Naive thymus-derived CD8-positive, alpha-beta T cell (primary cell): Measurements from ENCODE around the gene CLEC5A. TPM values are rescaled to one million over a fixed set of nuclear protein-coding genes. Genes with fewer than 3 reads are reported as not detected.
"Not testable (repeated sequence)": the region's sequence is repeated elsewhere in the genome, so short reads cannot be mapped to it uniquely, and the experiment has no call there.

Experiments used
- ATAC-seq, 2 donors: fragments of 150-1000 bp; cut with Tn5 transposase in 1 of 2; sonication (Bioruptor Pico), chemical (Tn5 transposase) in 1 of 2; 1 replicate in 1 of 2; 2 replicates in 1 of 2; pipeline ENCODE4 v1.10.0; 2021; ENCODE audit warnings: mild to moderate bottlenecking in 2 of 2, moderate library complexity in 2 of 2
- POLR2A ChIA-PET: fragments of 350-600 bp; sonication (Branson Sonifier 250); formaldehyde crosslinking; loops from one replicate; lab custom pipeline; 2021; ENCODE audit warnings: antibody characterized with exemption; lab: Charles Lee
- DNase-seq, 10 donors: peaks; one replicate each; pipeline versions ENCODE4 v3.0.0 to v3.0.0-alpha.2; 2020 to 2022
- H3K27ac Mint-ChIP-seq, 10 donors: one replicate each; pipeline ENCODE4 v1.8.0; 2020 to 2022; ENCODE audit warnings: mild to moderate bottlenecking in 10 of 10, mixed read lengths in 10 of 10, moderate library complexity in 4 of 10, inconsistent platforms in 1 of 10
- H3K27me3 Mint-ChIP-seq, 5 donors: one replicate each; pipeline ENCODE4 v1.8.0; 2021 to 2022; ENCODE audit warnings: mixed read lengths in 5 of 5
- H3K36me3 Mint-ChIP-seq, 3 donors: one replicate each; pipeline ENCODE4 v1.8.0; 2020 to 2022; ENCODE audit warnings: mixed read lengths in 3 of 3, mild to moderate bottlenecking in 2 of 3, inconsistent platforms in 1 of 3
- H3K4me1 Mint-ChIP-seq, 4 donors: one replicate each; pipeline ENCODE4 v1.8.0; 2021 to 2022; ENCODE audit warnings: mixed read lengths in 4 of 4
- H3K4me3 Mint-ChIP-seq, 10 donors: one replicate each; pipeline ENCODE4 v1.8.0; 2020 to 2022; ENCODE audit warnings: mild to moderate bottlenecking in 10 of 10, mixed read lengths in 10 of 10, moderate library complexity in 6 of 10, inconsistent platforms in 1 of 10
- H3K9me3 Mint-ChIP-seq, 9 donors: one replicate each; pipeline ENCODE4 v1.8.0; 2020 to 2022; ENCODE audit warnings: mixed read lengths in 9 of 9, mild to moderate bottlenecking in 3 of 9, inconsistent platforms in 1 of 9, moderate library complexity in 1 of 9
- polyA plus RNA-seq, 3 donors: library from polyadenylated mRNA; unstranded; fragments of 300-500 nt; fragmentation: Illumina TruSeq; gene quantifications; one replicate each; pipeline ENCODE4 v1.2.3, GENCODE V29; 2021
- total RNA-seq, 8 experiments: library from RNA in 2 of 8; stranded (reverse) in 2 of 8; gene quantifications; one replicate each; pipeline ENCODE4 v1.2.3 and lab custom pipeline; 2021 to 2026

CLEC5A gene
- under 1 TPM; 0.31 to 0.77 TPM for total RNA-seq
- polyA plus RNA-seq, result not detected
- 0 reads per million in 6 experiments for total RNA-seq (lab: John Stamatoyannopoulos, UW)

- POLR2A ChIA-PET, result no interaction called here
- Mint-ChIP-seq H3K9me3 (peaks cover 0 to 9% (median 7%) of the 10 kb centered on the region in 9 donors), H3K36me3 (peaks cover 0 to 7% (median 0%) of the 10 kb centered on the region in 3 donors), H3K27ac (peak within 1 kb of the TSS in 1 of 10 donors; percentile 4), H3K4me1 (peaks cover 0 to 4% (median 0%) of the 10 kb centered on the region in 4 donors), H3K4me3 (no peak within 1 kb of the TSS), H3K27me3 (peaks cover 0 to 9% (median 1%) of the 10 kb centered on the region in 5 donors)
- DNase-seq (no peak), ATAC-seq (no peak)
Measured at GRCh38 chr7:141946796-141947195, at the start of gene CLEC5A. Gene CLEC5A (minus strand): TSS chr7:141946974. CDS start chr7:141946292, 682 bp downstream.

DNA sequence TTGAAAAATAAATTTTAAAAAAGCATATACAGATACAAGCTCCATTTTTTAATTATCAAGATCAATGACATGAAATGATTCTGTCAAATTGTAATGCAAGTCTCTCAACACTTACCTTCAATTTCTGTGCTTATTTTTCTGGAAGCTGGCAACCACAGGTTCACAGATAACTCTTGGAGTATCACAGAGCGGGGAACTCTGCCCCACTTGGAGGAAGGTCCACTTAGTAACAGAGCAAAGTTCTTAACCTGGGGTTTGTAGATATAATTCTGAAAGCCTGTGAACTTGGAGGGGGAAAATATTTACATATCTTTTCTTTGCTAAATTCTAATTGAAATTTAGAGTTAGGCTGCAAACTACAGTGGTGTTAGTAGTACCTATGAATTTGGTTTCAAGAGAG is 46.6 kb upstream of the CLEC5A start:
- H3K9me3 Mint-ChIP-seq, result peaks cover 0 to 3% (median 0%) of the 10 kb centered on the region in 9 donors
- no peak overlapping the region for H3K4me3 Mint-ChIP-seq
- DNase-seq (no peak), ATAC-seq (no peak)
- POLR2A ChIA-PET, result no interaction called here
- H3K4me1 Mint-ChIP-seq, result peaks cover 0 to 6% (median 4%) of the 10 kb centered on the region in 4 donors
- peaks cover 0 to 9% (median 0%) of the 10 kb centered on the region in 3 donors for H3K36me3 Mint-ChIP-seq
- peaks cover 7 to 21% (median 10%) of the 10 kb centered on the region in 5 donors for H3K27me3 Mint-ChIP-seq
- H3K27ac Mint-ChIP-seq, result no peak overlapping the region

GRCh38 chr7:141992688-141993087 is 45.9 kb upstream of the CLEC5A start:
- H3K9me3 Mint-ChIP-seq, result peaks cover 0 to 3% (median 0%) of the 10 kb centered on the region in 9 donors
- H3K4me1 Mint-ChIP-seq, result peaks cover 0 to 6% (median 4%) of the 10 kb centered on the region in 4 donors
- peaks cover 5 to 18% (median 10%) of the 10 kb centered on the region in 5 donors for H3K27me3 Mint-ChIP-seq
- DNase-seq (no peak), ATAC-seq (no peak)
- POLR2A ChIA-PET, result no interaction called here
- no peak overlapping the region for H3K27ac Mint-ChIP-seq
- peaks cover 0 to 9% (median 0%) of the 10 kb centered on the region in 3 donors for H3K36me3 Mint-ChIP-seq
- H3K4me3 Mint-ChIP-seq, result no peak overlapping the region

- Mint-ChIP-seq H3K4me1 (peaks cover 0 to 6% (median 4%) of the 10 kb centered on the region in 4 donors), H3K27me3 (peaks cover 5 to 18% (median 10%) of the 10 kb centered on the region in 5 donors), H3K9me3 (peaks cover 0 to 3% (median 0%) of the 10 kb centered on the region in 9 donors), H3K36me3 (peaks cover 0 to 9% (median 0%) of the 10 kb centered on the region in 3 donors), H3K27ac (no peak overlapping the region), H3K4me3 (no peak overlapping the region)
- DNase-seq (no peak), ATAC-seq (no peak)
- POLR2A ChIA-PET, result no interaction called here
Measured at GRCh38 chr7:141992156-141992555, 45.4 kb upstream of the CLEC5A start.

GRCh38 chr7:141991140-141991539 is 44.4 kb upstream of the CLEC5A start:
- no peak for ATAC-seq
- POLR2A ChIA-PET, result no interaction called here
- peaks cover 0 to 2% (median 0%) of the 10 kb centered on the region in 9 donors for H3K9me3 Mint-ChIP-seq
- no peak overlapping the region for H3K4me3 Mint-ChIP-seq
- DNase-seq, result no peak
- no peak overlapping the region for H3K27ac Mint-ChIP-seq
- peaks cover 0 to 8% (median 5%) of the 10 kb centered on the region in 5 donors for H3K27me3 Mint-ChIP-seq
- H3K36me3 Mint-ChIP-seq, result peaks cover 0 to 5% (median 0%) of the 10 kb centered on the region in 3 donors
- H3K4me1 Mint-ChIP-seq, result peaks cover 0 to 6% (median 5%) of the 10 kb centered on the region in 4 donors

DNA sequence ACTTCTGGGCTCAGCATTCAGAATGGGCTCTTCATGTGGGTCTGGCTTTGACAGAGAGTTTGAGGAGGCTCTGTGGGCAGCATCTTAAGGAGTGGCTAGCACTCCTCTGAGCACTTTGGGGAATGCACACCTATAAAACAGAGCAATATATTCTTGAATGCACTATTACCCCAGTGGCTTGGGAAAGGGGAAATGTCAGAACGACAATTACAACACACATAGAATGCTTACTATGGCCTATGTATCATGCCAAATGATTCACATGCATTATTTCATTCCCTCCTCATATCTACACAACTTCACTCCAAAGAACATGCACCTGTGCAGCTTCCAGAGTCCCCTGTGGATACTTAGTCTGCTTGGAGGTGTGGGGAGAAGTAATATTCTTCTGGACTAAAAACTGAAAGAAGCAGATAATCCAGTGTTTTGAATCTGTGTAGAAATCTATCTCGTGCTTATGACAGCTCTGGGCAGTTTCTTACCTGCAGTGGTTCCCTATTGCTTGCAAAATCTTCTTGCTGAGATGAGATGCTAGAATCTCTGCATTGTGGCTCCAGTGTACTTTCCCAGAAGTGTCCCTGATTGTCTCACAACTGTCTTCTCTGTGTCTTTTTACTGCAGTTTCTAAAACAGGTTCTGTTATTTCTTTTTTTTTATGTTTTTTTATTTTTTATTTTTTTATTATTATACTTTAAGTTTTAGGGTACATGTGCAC is 43.4 kb upstream of the CLEC5A start:
- H3K4me1 Mint-ChIP-seq, result peaks cover 0 to 6% (median 5%) of the 10 kb centered on the region in 4 donors
- DNase-seq (no peak), ATAC-seq (no peak)
- H3K27ac Mint-ChIP-seq, result no peak overlapping the region
- POLR2A ChIA-PET, result no interaction called here
- H3K9me3 Mint-ChIP-seq, result peaks cover 0 to 3% (median 0%) of the 10 kb centered on the region in 9 donors
- peaks cover 0 to 8% (median 5%) of the 10 kb centered on the region in 5 donors for H3K27me3 Mint-ChIP-seq
- no peak overlapping the region for H3K4me3 Mint-ChIP-seq
- peaks cover 0 to 5% (median 0%) of the 10 kb centered on the region in 3 donors for H3K36me3 Mint-ChIP-seq

DNA sequence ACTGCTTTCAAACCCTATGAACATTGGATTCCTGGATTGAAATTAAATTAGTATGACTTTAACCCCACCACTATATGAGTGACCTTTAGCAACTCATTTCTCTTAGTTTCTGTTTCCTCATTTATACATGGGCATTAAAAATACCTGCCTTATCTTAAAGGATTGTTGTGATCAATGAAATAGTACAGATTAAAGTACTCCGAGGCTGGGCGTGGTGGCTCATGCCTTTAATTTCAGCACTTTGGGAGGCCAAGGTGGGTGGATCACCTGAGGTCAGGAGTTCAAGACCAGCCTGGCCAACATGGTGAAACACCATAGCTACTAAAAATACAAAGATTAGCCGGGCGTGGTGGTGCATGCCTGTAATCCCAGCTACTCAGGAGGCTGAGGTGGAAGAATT is 41.0 kb upstream of the CLEC5A start:
- POLR2A ChIA-PET, H3K9me3 Mint-ChIP-seq, H3K27me3 Mint-ChIP-seq, ATAC-seq, DNase-seq, H3K4me3 Mint-ChIP-seq, H3K4me1 Mint-ChIP-seq, H3K36me3 Mint-ChIP-seq: not testable (repeated sequence)
- H3K27ac Mint-ChIP-seq, result peak overlapping the region in 1 of 10 donors; percentile 29

- ATAC-seq (no peak), DNase-seq (no peak)
- no peak overlapping the region for H3K4me3 Mint-ChIP-seq
- no peaks in the 10 kb centered on the region for H3K36me3 Mint-ChIP-seq
- H3K27ac Mint-ChIP-seq, result no peak overlapping the region
- POLR2A ChIA-PET, result no interaction called here
- H3K27me3 Mint-ChIP-seq, result peaks cover 0 to 8% (median 5%) of the 10 kb centered on the region in 5 donors
- H3K9me3 Mint-ChIP-seq, result peaks cover 0 to 2% (median 0%) of the 10 kb centered on the region in 9 donors
- peaks cover 0 to 6% (median 5%) of the 10 kb centered on the region in 4 donors for H3K4me1 Mint-ChIP-seq
Measured at GRCh38 chr7:141986923-141987322, 40.1 kb upstream of the CLEC5A start.

- H3K36me3 Mint-ChIP-seq, H3K27me3 Mint-ChIP-seq, H3K9me3 Mint-ChIP-seq, DNase-seq, H3K4me3 Mint-ChIP-seq, H3K27ac Mint-ChIP-seq, POLR2A ChIA-PET, ATAC-seq, H3K4me1 Mint-ChIP-seq: not testable (repeated sequence)
Measured at GRCh38 chr7:141985926-141986325, 39.2 kb upstream of the CLEC5A start.

DNA sequence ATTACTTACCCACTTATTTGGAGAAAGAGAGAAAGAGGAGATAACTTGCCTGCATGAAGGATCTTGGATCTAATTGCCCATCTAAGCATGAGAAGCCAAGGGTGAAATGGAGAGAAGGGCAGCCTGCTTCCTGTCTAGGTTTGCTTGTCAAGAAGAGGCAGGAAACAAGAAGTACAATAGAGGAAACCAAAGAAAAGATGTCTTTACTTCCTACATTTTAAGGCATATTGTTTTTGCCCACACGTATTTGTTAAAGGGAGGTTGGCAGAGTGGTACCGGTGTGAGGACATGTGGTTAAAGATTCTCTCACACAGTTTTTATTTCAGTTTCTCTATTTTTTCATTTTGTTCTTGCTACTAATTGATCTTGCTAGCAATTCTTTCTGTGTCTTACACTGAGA is 32.8 kb upstream of the CLEC5A start:
- POLR2A ChIA-PET, result no interaction called here
- no peaks in the 10 kb centered on the region for H3K27me3 Mint-ChIP-seq
- peaks cover 0 to 10% (median 0%) of the 10 kb centered on the region in 9 donors for H3K9me3 Mint-ChIP-seq
- no peak overlapping the region for H3K4me3 Mint-ChIP-seq
- peak overlapping the region in 5 of 10 donors; percentile 6 to 60 (median 43) for H3K27ac Mint-ChIP-seq
- peaks cover 13 to 30% (median 22%) of the 10 kb centered on the region in 4 donors for H3K4me1 Mint-ChIP-seq
- ATAC-seq, result no peak
- H3K36me3 Mint-ChIP-seq, result no peaks in the 10 kb centered on the region
- DNase-seq, result no peak

DNA sequence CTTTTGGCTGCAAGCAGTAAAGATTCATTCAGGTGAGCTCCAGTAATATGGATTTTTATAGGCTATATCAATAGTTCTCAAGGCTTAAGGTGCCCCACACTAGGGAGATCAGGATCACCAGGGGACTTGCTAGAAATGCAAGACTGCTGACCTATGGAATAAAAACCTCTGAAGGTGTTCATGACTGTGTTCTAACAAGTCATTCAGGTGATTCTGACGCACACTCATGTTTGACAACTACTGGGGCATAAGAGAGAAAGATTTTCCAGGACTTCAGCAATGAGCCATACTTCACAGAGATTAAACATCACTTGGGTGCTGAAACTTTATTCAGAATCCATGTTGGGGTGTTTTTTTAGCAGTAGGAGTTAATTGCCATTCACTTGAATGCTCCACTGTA is 31.6 kb upstream of the CLEC5A start:
- no peak for DNase-seq
- H3K36me3 Mint-ChIP-seq, result no peaks in the 10 kb centered on the region
- H3K4me3 Mint-ChIP-seq, result no peak overlapping the region
- no peaks in the 10 kb centered on the region for H3K27me3 Mint-ChIP-seq
- H3K9me3 Mint-ChIP-seq, result peaks cover 0 to 10% (median 0%) of the 10 kb centered on the region in 9 donors
- H3K27ac Mint-ChIP-seq, result peak overlapping the region in 1 of 10 donors; percentile 53
- ATAC-seq, result no peak
- H3K4me1 Mint-ChIP-seq, result peaks cover 13 to 30% (median 22%) of the 10 kb centered on the region in 4 donors
- POLR2A ChIA-PET, result no interaction called here

- Mint-ChIP-seq H3K4me3 (peak overlapping the region; percentile 69 to 88 (median 81)), H3K36me3 (no peaks in the 10 kb centered on the region), H3K4me1 (peaks cover 13 to 30% (median 22%) of the 10 kb centered on the region in 4 donors), H3K27ac (peak overlapping the region; percentile 27 to 92 (median 80)), H3K9me3 (peaks cover 0 to 10% (median 0%) of the 10 kb centered on the region in 9 donors), H3K27me3 (no peaks in the 10 kb centered on the region)
- POLR2A ChIA-PET, result interaction anchor here (1.1 kb wide), 1 partner anchor 337 kb away, joined by 3 read pairs; no protein-coding TSS in a partner anchor
- DNase-seq, result no peak
- no peak for ATAC-seq
Measured at GRCh38 chr7:141976524-141977245, 29.9 kb upstream of the CLEC5A start.
